CD14-positive monocyte (primary cell): ENCODE data around the gene ZNF407. TPM values are rescaled to one million over a fixed set of nuclear protein-coding genes. Genes with fewer than 3 reads are reported as not detected.

Experiments
- DNase-seq, 3 donors: peaks; one replicate each; pipeline ENCODE4 v3.0.0-alpha.2; 2011 to 2022
- H2AFZ ChIP-seq: 2 replicates; pipeline ENCODE4 v1.6.0; 2012; ENCODE audit warnings: mild to moderate bottlenecking, low read depth, low read length, inconsistent platforms; ENCODE audit not compliant: insufficient read depth, poor library complexity, severe bottlenecking
- H3K27ac ChIP-seq, 2 donors: 1 replicate in 1 of 2; 2 replicates in 1 of 2; pipeline ENCODE4 v1.5.1; 2012 to 2013; ENCODE audit warnings: low read length in 2 of 2, control low read depth in 1 of 2, inconsistent platforms in 1 of 2, low read depth in 1 of 2, mild to moderate bottlenecking in 1 of 2
- H3K27me3 ChIP-seq, 2 donors: one replicate each; pipeline versions ENCODE4 v1.6.0 to v1.6.1; 2011 to 2013; ENCODE audit warnings: low read length in 2 of 2; ENCODE audit not compliant: control insufficient read depth in 2 of 2, insufficient read depth in 2 of 2
- H3K36me3 ChIP-seq, 2 donors: replicated peaks in 1 of 2; 1 replicate in 1 of 2; 2 replicates in 1 of 2; pipeline versions ENCODE4 v1.5.1 to v1.6.1; 2012 to 2013; ENCODE audit warnings: low read length in 2 of 2, control low read depth in 1 of 2, inconsistent platforms in 1 of 2, mild to moderate bottlenecking in 1 of 2; ENCODE audit not compliant: insufficient read depth in 2 of 2, control insufficient read depth in 1 of 2
- H3K4me1 ChIP-seq, 2 donors: 1 replicate in 1 of 2; 2 replicates in 1 of 2; pipeline versions ENCODE4 v1.5.1 to v1.6.1; 2012 to 2013; ENCODE audit warnings: low read length in 2 of 2, control low read depth in 1 of 2, inconsistent platforms in 1 of 2, mild to moderate bottlenecking in 1 of 2, moderate library complexity in 1 of 2; ENCODE audit not compliant: insufficient read depth in 2 of 2, control insufficient read depth in 1 of 2
- H3K4me2 ChIP-seq: replicated peaks from 2 replicates; pipeline ENCODE3; 2012; ENCODE audit warnings: low read length, moderate library complexity, mild to moderate bottlenecking; ENCODE audit not compliant: poor library complexity, severe bottlenecking; ENCODE audit errors: extremely low read depth
- H3K4me3 ChIP-seq, 3 experiments: fragments of 200-600 bp in 1 of 3; sonication (generic) in 1 of 3; replicated peaks in 1 of 3; 1 replicate in 2 of 3; 2 replicates in 1 of 3; pipeline ENCODE4 v1.5.1; 2011 to 2013; ENCODE audit warnings: low read length in 3 of 3, mild to moderate bottlenecking in 3 of 3, control low read depth in 2 of 3, low read depth in 2 of 3, inconsistent platforms in 1 of 3, moderate library complexity in 1 of 3
- H3K79me2 ChIP-seq: 2 replicates; pipeline ENCODE4 v1.6.0; 2012; ENCODE audit warnings: mild to moderate bottlenecking, control low read depth, inconsistent platforms, low read length, moderate library complexity; ENCODE audit not compliant: insufficient read depth
- H3K9ac ChIP-seq: 2 replicates; pipeline ENCODE4 v1.6.0; 2017; ENCODE audit warnings: low read length, mild to moderate bottlenecking; ENCODE audit not compliant: insufficient read depth, poor library complexity, severe bottlenecking
- H3K9me3 ChIP-seq, 2 donors: replicated peaks in 1 of 2; 1 replicate in 1 of 2; 2 replicates in 1 of 2; pipeline versions ENCODE4 v1.5.1 to v1.6.1; 2012 to 2013; ENCODE audit warnings: low read length in 2 of 2, control low read depth in 1 of 2; ENCODE audit not compliant: control insufficient read depth in 1 of 2, insufficient read depth in 1 of 2
- H4K20me1 ChIP-seq: 2 replicates; pipeline ENCODE4 v1.6.0; 2012; ENCODE audit warnings: mild to moderate bottlenecking, low read length, control low read depth, moderate library complexity; ENCODE audit not compliant: insufficient read depth
- H3K27ac Mint-ChIP-seq, 7 donors: one replicate each; pipeline ENCODE4 v1.8.0; 2020; ENCODE audit warnings: mild to moderate bottlenecking in 7 of 7, mixed read lengths in 7 of 7, moderate library complexity in 6 of 7, inconsistent platforms in 2 of 7
- H3K27me3 Mint-ChIP-seq, 3 donors: one replicate each; pipeline ENCODE4 v1.8.0; 2021 to 2022; ENCODE audit warnings: low read depth in 3 of 3, mild to moderate bottlenecking in 3 of 3, mixed read lengths in 3 of 3, moderate library complexity in 3 of 3, inconsistent platforms in 1 of 3
- H3K36me3 Mint-ChIP-seq, 2 donors: one replicate each; pipeline ENCODE4 v1.8.0; 2020; ENCODE audit warnings: mixed read lengths in 2 of 2, inconsistent platforms in 1 of 2, mild to moderate bottlenecking in 1 of 2
- H3K4me1 Mint-ChIP-seq: one replicate; pipeline ENCODE4 v1.8.0; 2020; ENCODE audit warnings: mild to moderate bottlenecking, mixed read lengths
- H3K4me3 Mint-ChIP-seq, 2 donors: one replicate each; pipeline ENCODE4 v1.8.0; 2020; ENCODE audit warnings: mild to moderate bottlenecking in 2 of 2, mixed read lengths in 2 of 2, moderate library complexity in 1 of 2
- H3K9me3 Mint-ChIP-seq, 7 donors: one replicate each; pipeline ENCODE4 v1.8.0; 2020 to 2022; ENCODE audit warnings: mixed read lengths in 7 of 7, mild to moderate bottlenecking in 6 of 7, moderate library complexity in 6 of 7, inconsistent platforms in 2 of 7
- WGBS: methylation state at CpG from one replicate; pipeline ENCODE4 v1.1.5; 2013; ENCODE audit warnings: missing lambda C conversion rate; ENCODE audit not compliant: insufficient coverage; 5-methylcytosine and 5-hydroxymethylcytosine counted together
- intact Hi-C, 2 donors: fragments of 100-400 bp; cut with micrococcal nuclease; formaldehyde crosslinking; loops; one replicate each; pipeline versions ENCODE4 v1.15.0 to v1.15.1; 2023
- polyA plus RNA-seq, 3 donors: library from polyadenylated mRNA; depleted of rRNA in 1 of 3; unstranded in 2 of 3; stranded (reverse) in 1 of 3; fragments of 300-500 nt in 2 of 3; fragments of >200 nt in 1 of 3; fragmentation: Illumina TruSeq in 2 of 3; gene quantifications; 1 replicate in 2 of 3; 2 replicates in 1 of 3; pipeline ENCODE4 v1.2.3, GENCODE V29; 2012 to 2021
- TF ChIP-seq, protein P1 (sequence below): fragments of 200-600 bp; IDR thresholded peaks from one replicate; pipeline ENCODE4 v1.8.0; 2022; ENCODE audit warnings: antibody characterized with exemption, mild to moderate bottlenecking

The ZNF407 gene
- polyA plus RNA-seq, 3 donors = 1.3 to 3.6 (median 1.6) TPM

- H3K9me3 ChIP-seq = no peaks in the 10 kb centered on the region
- H3K9ac ChIP-seq = no peak overlapping the region
- H3K79me2 ChIP-seq = no peaks in the 10 kb centered on the region
- H3K4me1 Mint-ChIP-seq = peaks cover 18% of the 10 kb centered on the region
- peaks cover 3 to 7% (median 5%) of the 10 kb centered on the region in 3 donors for H3K27me3 Mint-ChIP-seq
- H3K27ac ChIP-seq = no peak overlapping the region
- no peak overlapping the region for H2AFZ ChIP-seq
- no peak overlapping the region for H3K27ac Mint-ChIP-seq
- no peak overlapping the region for H3K4me3 ChIP-seq
- no peaks in the 10 kb centered on the region for H3K27me3 ChIP-seq
- H3K9me3 Mint-ChIP-seq = peaks cover 0 to 1% (median 0%) of the 10 kb centered on the region in 7 donors
- H3K4me1 ChIP-seq = peaks cover 4 to 7% of the 10 kb centered on the region in 2 donors
- no peaks in the 10 kb centered on the region for H4K20me1 ChIP-seq
- H3K36me3 ChIP-seq = no peaks in the 10 kb centered on the region
- no peaks in the 10 kb centered on the region for H3K36me3 Mint-ChIP-seq
- TF ChIP-seq, protein P1, sequence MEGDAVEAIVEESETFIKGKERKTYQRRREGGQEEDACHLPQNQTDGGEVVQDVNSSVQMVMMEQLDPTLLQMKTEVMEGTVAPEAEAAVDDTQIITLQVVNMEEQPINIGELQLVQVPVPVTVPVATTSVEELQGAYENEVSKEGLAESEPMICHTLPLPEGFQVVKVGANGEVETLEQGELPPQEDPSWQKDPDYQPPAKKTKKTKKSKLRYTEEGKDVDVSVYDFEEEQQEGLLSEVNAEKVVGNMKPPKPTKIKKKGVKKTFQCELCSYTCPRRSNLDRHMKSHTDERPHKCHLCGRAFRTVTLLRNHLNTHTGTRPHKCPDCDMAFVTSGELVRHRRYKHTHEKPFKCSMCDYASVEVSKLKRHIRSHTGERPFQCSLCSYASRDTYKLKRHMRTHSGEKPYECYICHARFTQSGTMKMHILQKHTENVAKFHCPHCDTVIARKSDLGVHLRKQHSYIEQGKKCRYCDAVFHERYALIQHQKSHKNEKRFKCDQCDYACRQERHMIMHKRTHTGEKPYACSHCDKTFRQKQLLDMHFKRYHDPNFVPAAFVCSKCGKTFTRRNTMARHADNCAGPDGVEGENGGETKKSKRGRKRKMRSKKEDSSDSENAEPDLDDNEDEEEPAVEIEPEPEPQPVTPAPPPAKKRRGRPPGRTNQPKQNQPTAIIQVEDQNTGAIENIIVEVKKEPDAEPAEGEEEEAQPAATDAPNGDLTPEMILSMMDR = no peak
- 77% methylated on average over 4 of the region's 5 CpGs for WGBS
- intact Hi-C loops = no loop called here
- H3K4me3 Mint-ChIP-seq = no peak overlapping the region
- DNase-seq = no peak
- no peak overlapping the region for H3K4me2 ChIP-seq
Measured at GRCh38 chr18:74577019-74577418, 20.7 kb upstream of the ZNF407 start.

DNA sequence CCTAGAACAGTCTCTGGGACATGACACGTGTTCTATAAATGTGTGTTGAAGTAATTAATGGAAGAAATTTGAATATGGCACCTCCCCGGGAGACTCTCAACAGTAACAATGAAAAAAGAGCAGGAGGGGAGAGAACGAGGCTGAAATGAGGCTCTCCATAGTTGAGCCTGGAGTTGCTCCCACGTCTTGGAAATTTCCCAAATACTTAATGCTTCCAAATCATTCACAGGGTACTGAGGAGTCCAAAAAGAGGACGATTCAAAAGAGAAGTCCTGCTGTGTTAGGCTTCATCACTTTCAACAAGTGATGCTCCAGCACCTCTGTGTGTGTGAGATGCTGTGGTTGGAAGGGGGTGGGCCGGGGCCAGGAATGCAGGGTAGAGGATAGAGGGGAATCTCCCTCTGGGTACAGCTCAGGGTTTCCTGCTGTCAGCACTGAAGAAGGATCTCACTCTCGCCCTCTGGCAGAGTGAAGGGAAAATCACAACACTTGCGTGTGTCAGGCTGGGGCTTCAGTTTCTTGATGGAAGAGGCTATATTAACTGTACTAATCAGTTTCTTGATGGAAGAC, 18.1 kb upstream of the ZNF407 start:
- H3K36me3 Mint-ChIP-seq = no peaks in the 10 kb centered on the region
- DNase-seq = no peak
- peaks cover 28% of the 10 kb centered on the region for H3K4me1 Mint-ChIP-seq

More for the DNA sequence above, 18.1 kb upstream of the ZNF407 start:
- H3K9me3 Mint-ChIP-seq = peaks cover 0 to 1% (median 0%) of the 10 kb centered on the region in 7 donors
- no peak overlapping the region for H3K4me3 ChIP-seq
- no peak overlapping the region for H3K27ac ChIP-seq
- H3K4me2 ChIP-seq = no peak overlapping the region
- peaks cover 3 to 7% (median 4%) of the 10 kb centered on the region in 3 donors for H3K27me3 Mint-ChIP-seq
- intact Hi-C loops = no loop called here
- no peak overlapping the region for H3K9ac ChIP-seq
- WGBS = 98% methylated on average over 5 of the region's 8 CpGs
- no peaks in the 10 kb centered on the region for H3K79me2 ChIP-seq
- H3K4me1 ChIP-seq = peaks cover 13 to 15% of the 10 kb centered on the region in 2 donors
- H3K27ac Mint-ChIP-seq = no peak overlapping the region
- H3K9me3 ChIP-seq = no peaks in the 10 kb centered on the region
- TF ChIP-seq, protein P1 = no peak
- no peaks in the 10 kb centered on the region for H3K27me3 ChIP-seq
- H4K20me1 ChIP-seq = no peaks in the 10 kb centered on the region
- no peak overlapping the region for H2AFZ ChIP-seq
- H3K4me3 Mint-ChIP-seq = no peak overlapping the region
- H3K36me3 ChIP-seq = no peaks in the 10 kb centered on the region
